Measurements from ENCODE around the gene CCDC27. TPM values are rescaled to one million over a fixed set of nuclear protein-coding genes. Genes with fewer than 3 reads are reported as not detected.
A peak's percentile ranks its signal among the peaks of the same experiment; 100 is the strongest.

Gene CCDC27
- total and polyA plus RNA-seq, 2 of the 13 experiments (the other 11 are each of a cell fraction or from before 2014, with no cell fraction given): not detected

DNA sequence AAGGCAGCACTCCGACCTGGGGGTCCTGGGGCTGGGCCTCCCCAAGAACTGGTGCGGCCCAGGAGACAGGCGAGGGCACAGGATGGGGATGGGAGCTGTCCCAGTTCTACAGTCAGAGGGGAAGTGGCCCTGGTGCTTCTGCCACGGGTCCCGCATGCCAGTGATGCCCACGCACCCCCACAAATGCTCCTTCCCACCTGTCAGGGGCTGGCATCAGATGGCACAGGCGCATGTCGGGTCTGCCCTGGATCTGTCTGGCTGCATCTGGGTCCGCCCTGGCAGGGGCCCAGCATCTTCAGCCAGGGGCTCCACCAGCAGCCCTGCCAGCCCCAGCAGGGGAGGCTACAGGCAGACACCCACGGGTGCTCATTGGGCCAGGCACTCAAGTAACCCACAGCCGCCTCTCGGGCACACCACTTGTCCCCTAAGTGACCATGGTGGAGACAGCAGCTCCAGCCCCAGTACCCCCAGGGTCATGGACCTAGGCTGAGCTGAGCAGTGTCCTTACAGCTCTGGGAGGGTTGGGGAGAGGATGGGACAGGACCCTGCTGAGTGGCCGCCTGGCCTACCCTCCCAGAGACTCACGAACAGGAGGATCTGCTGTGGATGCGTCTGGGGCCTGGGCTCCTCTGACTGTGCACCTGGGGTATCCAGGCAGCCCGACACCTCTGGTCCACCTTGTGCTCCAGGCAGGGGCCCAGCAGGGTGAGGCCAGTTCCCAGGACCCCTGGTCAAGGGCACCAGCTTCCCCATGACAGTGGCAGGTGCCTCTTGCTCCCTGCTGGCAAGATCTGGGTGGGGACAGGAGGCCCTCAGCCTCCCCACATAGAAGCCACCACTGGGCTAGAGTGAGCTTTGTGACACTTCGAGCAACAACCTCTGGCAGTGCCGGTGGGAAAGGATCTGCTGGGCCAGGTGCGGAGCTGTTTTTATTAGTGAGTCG, 25.7 kb downstream of the CCDC27 start:
- no peaks in the 10 kb centered on the region for H3K27me3 ChIP-seq (ENCODE audit: control insufficient read depth in 1 of 2, insufficient read depth in 2 of 2, low read length in 2 of 2)
- H3K9me3 ChIP-seq (ENCODE audit: low read length): no peaks in the 10 kb centered on the region
- H3K79me2 ChIP-seq (ENCODE audit: insufficient read depth, low read length): peaks cover 15% of the 10 kb centered on the region
- H4K20me1 ChIP-seq (ENCODE audit: insufficient read depth, low read length): no peaks in the 10 kb centered on the region
- DNase-seq (ENCODE audit: low spot score) (no peak), FAIRE-seq (no peak), ATAC-seq (no peak)
- H3K36me3 ChIP-seq (replicated peaks in 1 of 2; ENCODE audit: control insufficient read depth in 1 of 2, insufficient read depth in 2 of 2, low read length in 2 of 2): peaks cover 14 to 29% of the 10 kb centered on the region in 2 experiments
- in situ Hi-C loops (cut with HindIII; ENCODE audit: extremely low pct_ligation_motif_present, low pct_unique_long_range_greater_than_20kb) (no loop called here), intact Hi-C loops (cut with micrococcal nuclease; ENCODE audit: unreplicated experiment) (loop anchor here (10.0 kb wide), 1 partner anchor 127 kb away; the partner anchor contains the start of gene C1orf174)
- ChIA-PET POLR2A (interaction anchor here (0.6 to 1.2 kb wide), 2 partner anchors 18 to 59 kb away, joined by 3 to 4 read pairs; partner anchors contain the start of gene LRRC47), CTCF (ENCODE audit: low intra/inter-chr PET ratio, low total read pairs) (no interaction called here)
- no peak overlapping the region for H2AFZ ChIP-seq (ENCODE audit: low read length)
- WGBS (ENCODE audit: low lambda C conversion rate): 93% methylated on average over 5 of the region's 20 CpGs
- H3K4me2 ChIP-seq (ENCODE audit: low read depth, low read length): no peak overlapping the region
- 0 out of 2 replicates have a peak overlapping the region, but pooled peaks have one; percentile 1 for H3K9ac ChIP-seq (ENCODE audit: insufficient read depth, low read depth, low read length)
- peaks cover 45% of the 10 kb centered on the region for H3K4me1 ChIP-seq (ENCODE audit: insufficient read depth, low read length)
- no peak overlapping the region for H3K4me3 ChIP-seq (replicated peaks in 1 of 3; ENCODE audit: insufficient read depth in 1 of 3, low read depth in 2 of 3, low read length in 3 of 3)
- BruUV-seq (replicated peaks): no TSS peak
- H3K27ac ChIP-seq (ENCODE audit: extremely low read length, insufficient read depth, low read length): no peak overlapping the region
- TF ChIP-seq, protein P1, sequence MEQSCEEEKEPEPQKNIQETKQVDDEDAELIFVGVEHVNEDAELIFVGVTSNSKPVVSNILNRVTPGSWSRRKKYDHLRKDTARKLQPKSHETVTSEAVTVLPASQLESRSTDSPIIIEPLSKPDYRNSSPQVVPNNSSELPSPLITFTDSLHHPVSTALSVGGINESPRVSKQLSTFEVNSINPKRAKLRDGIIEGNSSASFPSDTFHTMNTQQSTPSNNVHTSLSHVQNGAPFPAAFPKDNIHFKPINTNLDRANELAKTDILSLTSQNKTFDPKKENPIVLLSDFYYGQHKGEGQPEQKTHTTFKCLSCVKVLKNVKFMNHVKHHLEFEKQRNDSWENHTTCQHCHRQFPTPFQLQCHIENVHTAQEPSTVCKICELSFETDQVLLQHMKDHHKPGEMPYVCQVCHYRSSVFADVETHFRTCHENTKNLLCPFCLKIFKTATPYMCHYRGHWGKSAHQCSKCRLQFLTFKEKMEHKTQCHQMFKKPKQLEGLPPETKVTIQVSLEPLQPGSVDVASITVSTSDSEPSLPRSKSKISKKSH (CRISPR knock-in tag; IDR thresholded peaks at IDR 0.05; ENCODE audit: borderline replicate concordance): 0 out of 2 replicates have a peak, but pooled peaks have one; percentile 10
- TF ChIP-seq ZNF660 (CRISPR knock-in tag; IDR thresholded peaks at IDR 0.05; ENCODE audit: borderline replicate concordance, low read depth) (no peak), ZNF251 (CRISPR knock-in tag; IDR thresholded peaks at IDR 0.05) (no peak), FOXA1 (IDR thresholded peaks at IDR 0.05) (no peak), FOXA1 (CRISPR knock-in tag; IDR thresholded peaks at IDR 0.05) (no peak), HOXD1 (CRISPR knock-in tag; IDR thresholded peaks at IDR 0.05) (no peak), THAP11 (CRISPR knock-in tag; IDR thresholded peaks at IDR 0.05) (no peak), ZNF326 (CRISPR knock-in tag; IDR thresholded peaks at IDR 0.05; ENCODE audit: borderline replicate concordance) (peak; percentile 89), MEIS2 (CRISPR knock-in tag; IDR thresholded peaks at IDR 0.05) (no peak), ZNF776 (CRISPR knock-in tag; IDR thresholded peaks at IDR 0.05) (peak; percentile 69; the same call in 1 of the 2 replicates), SAP130 (CRISPR knock-in tag; IDR thresholded peaks at IDR 0.05; ENCODE audit: low read depth) (no peak), ZNF674 (CRISPR knock-in tag; IDR thresholded peaks at IDR 0.05; ENCODE audit: low read depth) (no peak), RBFOX2 (IDR thresholded peaks at IDR 0.05; ENCODE audit: low read depth, low read length) (0 out of 2 replicates have a peak, but pooled peaks have one; percentile 42), HMG20B (CRISPR knock-in tag; conservative IDR thresholded peaks at IDR 0.05) (no peak), ZFP1 (CRISPR knock-in tag; IDR thresholded peaks at IDR 0.05) (no peak), AGO1 (IDR thresholded peaks at IDR 0.05; ENCODE audit: low read depth, low read length, poor library complexity, severe bottlenecking) (peak; percentile 99), SSRP1 (CRISPR knock-in tag; IDR thresholded peaks at IDR 0.05) (0 out of 2 replicates have a peak, but pooled peaks have one; percentile 10), MAF1 (CRISPR knock-in tag; IDR thresholded peaks at IDR 0.05; ENCODE audit: borderline replicate concordance) (no peak), ZFP36L1 (CRISPR knock-in tag; IDR thresholded peaks at IDR 0.05) (no peak)
- TF ChIP-seq, protein P2, sequence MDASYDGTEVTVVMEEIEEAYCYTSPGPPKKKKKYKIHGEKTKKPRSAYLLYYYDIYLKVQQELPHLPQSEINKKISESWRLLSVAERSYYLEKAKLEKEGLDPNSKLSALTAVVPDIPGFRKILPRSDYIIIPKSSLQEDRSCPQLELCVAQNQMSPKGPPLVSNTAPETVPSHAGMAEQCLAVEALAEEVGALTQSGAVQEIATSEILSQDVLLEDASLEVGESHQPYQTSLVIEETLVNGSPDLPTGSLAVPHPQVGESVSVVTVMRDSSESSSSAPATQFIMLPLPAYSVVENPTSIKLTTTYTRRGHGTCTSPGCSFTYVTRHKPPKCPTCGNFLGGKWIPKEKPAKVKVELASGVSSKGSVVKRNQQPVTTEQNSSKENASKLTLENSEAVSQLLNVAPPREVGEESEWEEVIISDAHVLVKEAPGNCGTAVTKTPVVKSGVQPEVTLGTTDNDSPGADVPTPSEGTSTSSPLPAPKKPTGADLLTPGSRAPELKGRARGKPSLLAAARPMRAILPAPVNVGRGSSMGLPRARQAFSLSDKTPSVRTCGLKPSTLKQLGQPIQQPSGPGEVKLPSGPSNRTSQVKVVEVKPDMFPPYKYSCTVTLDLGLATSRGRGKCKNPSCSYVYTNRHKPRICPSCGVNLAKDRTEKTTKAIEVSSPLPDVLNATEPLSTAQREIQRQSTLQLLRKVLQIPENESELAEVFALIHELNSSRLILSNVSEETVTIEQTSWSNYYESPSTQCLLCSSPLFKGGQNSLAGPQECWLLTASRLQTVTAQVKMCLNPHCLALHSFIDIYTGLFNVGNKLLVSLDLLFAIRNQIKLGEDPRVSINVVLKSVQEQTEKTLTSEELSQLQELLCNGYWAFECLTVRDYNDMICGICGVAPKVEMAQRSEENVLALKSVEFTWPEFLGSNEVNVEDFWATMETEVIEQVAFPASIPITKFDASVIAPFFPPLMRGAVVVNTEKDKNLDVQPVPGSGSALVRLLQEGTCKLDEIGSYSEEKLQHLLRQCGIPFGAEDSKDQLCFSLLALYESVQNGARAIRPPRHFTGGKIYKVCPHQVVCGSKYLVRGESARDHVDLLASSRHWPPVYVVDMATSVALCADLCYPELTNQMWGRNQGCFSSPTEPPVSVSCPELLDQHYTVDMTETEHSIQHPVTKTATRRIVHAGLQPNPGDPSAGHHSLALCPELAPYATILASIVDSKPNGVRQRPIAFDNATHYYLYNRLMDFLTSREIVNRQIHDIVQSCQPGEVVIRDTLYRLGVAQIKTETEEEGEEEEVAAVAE (CRISPR knock-in tag; IDR thresholded peaks at IDR 0.05; ENCODE audit: borderline replicate concordance): no peak
